Activated CD4-positive, alpha-beta memory T cell treated with anti-CD3 and anti-CD28 coated beads, Interleukin-2, amount 10 ng/mL, durations not matched to agents 7 days and 5 days (primary cell): ENCODE data around the gene SH2D2A. TPM values are rescaled to one million over a fixed set of nuclear protein-coding genes. Genes with fewer than 3 reads are reported as not detected.

Experiments used
- CTCF ChIA-PET: fragments of 350-600 bp; sonication (Branson Sonifier 250); formaldehyde crosslinking; loops from one replicate; lab custom pipeline; 2021; ENCODE audit warnings: antibody characterized with exemption, inconsistent platforms; lab: Charles Lee
- POLR2A ChIA-PET: fragments of 350-600 bp; sonication (Branson Sonifier 250); formaldehyde crosslinking; loops from one replicate; lab custom pipeline; 2021; ENCODE audit warnings: antibody characterized with exemption; lab: Charles Lee
- DNase-seq: peaks from one replicate; pipeline ENCODE4 v3.0.0-alpha.2; 2020
- H3K27ac Mint-ChIP-seq: one replicate; pipeline ENCODE4 v1.8.0; 2021; ENCODE audit warnings: mild to moderate bottlenecking, mixed read lengths
- H3K27me3 Mint-ChIP-seq: one replicate; pipeline ENCODE4 v1.8.0; 2021; ENCODE audit warnings: mixed read lengths
- H3K36me3 Mint-ChIP-seq: one replicate; pipeline ENCODE4 v1.8.0; 2021; ENCODE audit warnings: low read depth, mixed read lengths
- H3K4me1 Mint-ChIP-seq: one replicate; pipeline ENCODE4 v1.8.0; 2021; ENCODE audit warnings: mixed read lengths
- H3K4me3 Mint-ChIP-seq: one replicate; pipeline ENCODE4 v1.8.0; 2021; ENCODE audit warnings: mild to moderate bottlenecking, mixed read lengths
- H3K9me3 Mint-ChIP-seq: one replicate; pipeline ENCODE4 v1.8.0; 2021; ENCODE audit warnings: mixed read lengths
- total RNA-seq, 2 experiments: library from RNA; stranded (reverse); gene quantifications; one replicate each; pipeline ENCODE4 v1.2.3, GENCODE V29; 2021

Gene SH2D2A
- total RNA-seq, 2 experiments from 2014 or later: 192 to 193 TPM

- H3K27me3 Mint-ChIP-seq: peaks cover 49% of the 10 kb centered on the region
- CTCF ChIA-PET: interaction anchor here (0.8 to 7.3 kb wide), 24 partner anchors 10 to 113 kb away, joined by 3 to 88 read pairs (median 6); partner anchors contain the start of genes HDGF, INSRR, MRPL24 and NTRK1
- H3K4me1 Mint-ChIP-seq: peaks cover 36% of the 10 kb centered on the region
- POLR2A ChIA-PET: interaction anchor here (1.0 to 1.2 kb wide), 4 partner anchors 8 to 25 kb away, joined by 3 to 9 read pairs (median 3); partner anchors contain the start of gene NTRK1
- no peaks in the 10 kb centered on the region for H3K9me3 Mint-ChIP-seq
- H3K27ac Mint-ChIP-seq: no peak overlapping the region
- H3K36me3 Mint-ChIP-seq: no peaks in the 10 kb centered on the region
- H3K4me3 Mint-ChIP-seq: no peak overlapping the region
- DNase-seq: no peak
Observed at GRCh38 chr1:156839426-156840109, 22.9 kb upstream of the SH2D2A start.

- peak; percentile 57 for DNase-seq
- no peaks in the 10 kb centered on the region for H3K36me3 Mint-ChIP-seq
- H3K4me1 Mint-ChIP-seq: peaks cover 41% of the 10 kb centered on the region
- POLR2A ChIA-PET: interaction anchor here (0.8 to 1.2 kb wide), 5 partner anchors 9 to 24 kb away, joined by 3 to 9 read pairs (median 3); partner anchors contain the start of gene NTRK1
- no peaks in the 10 kb centered on the region for H3K9me3 Mint-ChIP-seq
- CTCF ChIA-PET: interaction anchor here (0.6 to 7.3 kb wide), 26 partner anchors 10 to 125 kb away, joined by 3 to 88 read pairs (median 6); partner anchors contain the start of genes HDGF, INSRR, MRPL24 and NTRK1
- peaks cover 44% of the 10 kb centered on the region for H3K27me3 Mint-ChIP-seq
- H3K4me3 Mint-ChIP-seq: no peak overlapping the region
- no peak overlapping the region for H3K27ac Mint-ChIP-seq
Observed at GRCh38 chr1:156838972-156839371, 22.3 kb upstream of the SH2D2A start.

GRCh38 chr1:156836892-156837291 lies 20.2 kb upstream of the SH2D2A start:
- POLR2A ChIA-PET: interaction anchor here (0.5 to 2.1 kb wide), 8 partner anchors 11 to 109 kb away, joined by 3 to 9 read pairs (median 4); partner anchors contain the start of genes METTL25B, NTRK1 and SH2D2A
- Mint-ChIP-seq H3K27ac (no peak overlapping the region), H3K36me3 (no peaks in the 10 kb centered on the region)

GRCh38 chr1:156836041-156836654 lies 19.5 kb upstream of the SH2D2A start:
- H3K9me3 Mint-ChIP-seq: no peaks in the 10 kb centered on the region
- H3K27ac Mint-ChIP-seq: peak overlapping the region; percentile 66
- H3K27me3 Mint-ChIP-seq: peaks cover 28% of the 10 kb centered on the region
- no peaks in the 10 kb centered on the region for H3K36me3 Mint-ChIP-seq
- H3K4me1 Mint-ChIP-seq: peaks cover 49% of the 10 kb centered on the region
- CTCF ChIA-PET: interaction anchor here (1.1 to 7.3 kb wide), 9 partner anchors 9 to 110 kb away, joined by 3 to 88 read pairs (median 6); partner anchors contain the start of genes INSRR and NTRK1
- peak; percentile 54 for DNase-seq
- POLR2A ChIA-PET: interaction anchor here (0.5 to 2.1 kb wide), 7 partner anchors 20 to 109 kb away, joined by 3 to 8 read pairs (median 3); partner anchors contain the start of genes METTL25B and SH2D2A
- peak overlapping the region; percentile 11 for H3K4me3 Mint-ChIP-seq

More at GRCh38 chr1:156836892-156837291, 20.2 kb upstream of the SH2D2A start:
- Mint-ChIP-seq H3K4me3 (no peak overlapping the region), H3K27me3 (peaks cover 28% of the 10 kb centered on the region), H3K4me1 (peaks cover 49% of the 10 kb centered on the region), H3K9me3 (no peaks in the 10 kb centered on the region)
- no peak for DNase-seq
- CTCF ChIA-PET: interaction anchor here (1.1 to 7.3 kb wide), 12 partner anchors 9 to 110 kb away, joined by 3 to 88 read pairs (median 20); partner anchors contain the start of genes INSRR, NTRK1 and SH2D2A

GRCh38 chr1:156834322-156834721 lies 17.7 kb upstream of the SH2D2A start:
- H3K27ac Mint-ChIP-seq: no peak overlapping the region
- no peaks in the 10 kb centered on the region for H3K36me3 Mint-ChIP-seq
- peaks cover 49% of the 10 kb centered on the region for H3K4me1 Mint-ChIP-seq
- peaks cover 21% of the 10 kb centered on the region for H3K27me3 Mint-ChIP-seq
- H3K9me3 Mint-ChIP-seq: no peaks in the 10 kb centered on the region
- no peak for DNase-seq
- CTCF ChIA-PET: interaction anchor here (0.6 to 7.3 kb wide), 5 partner anchors 20 to 145 kb away, joined by 3 to 88 read pairs (median 4); partner anchors contain the start of genes INSRR and NTRK1
- POLR2A ChIA-PET: interaction anchor here (0.6 to 1.8 kb wide), 3 partner anchors 18 to 106 kb away, joined by 3 to 7 read pairs (median 5); partner anchors contain the start of genes ISG20L2, METTL25B and SH2D2A
- H3K4me3 Mint-ChIP-seq: no peak overlapping the region

GRCh38 chr1:156833603-156834002 lies 17.0 kb upstream of the SH2D2A start:
- no peak for DNase-seq
- Mint-ChIP-seq H3K36me3 (no peaks in the 10 kb centered on the region), H3K4me3 (no peak overlapping the region), H3K9me3 (no peaks in the 10 kb centered on the region), H3K27me3 (peaks cover 21% of the 10 kb centered on the region), H3K27ac (no peak overlapping the region), H3K4me1 (peaks cover 46% of the 10 kb centered on the region)
- CTCF ChIA-PET: interaction anchor here (0.6 to 7.3 kb wide), 6 partner anchors 17 to 144 kb away, joined by 3 to 88 read pairs (median 4); partner anchors contain the start of genes INSRR, NTRK1 and SH2D2A
- POLR2A ChIA-PET: interaction anchor here (0.6 to 1.8 kb wide), 3 partner anchors 17 to 105 kb away, joined by 3 to 7 read pairs (median 5); partner anchors contain the start of genes ISG20L2, METTL25B and SH2D2A

GRCh38 chr1:156832434-156832833 lies 15.8 kb upstream of the SH2D2A start:
- Mint-ChIP-seq H3K4me1 (peaks cover 42% of the 10 kb centered on the region), H3K4me3 (no peak overlapping the region), H3K27me3 (peaks cover 23% of the 10 kb centered on the region), H3K27ac (no peak overlapping the region), H3K9me3 (no peaks in the 10 kb centered on the region), H3K36me3 (no peaks in the 10 kb centered on the region)
- CTCF ChIA-PET: interaction anchor here (0.9 to 7.3 kb wide), 3 partner anchors 10 to 29 kb away, joined by 3 to 88 read pairs (median 7); partner anchors contain the start of genes INSRR, NTRK1 and SH2D2A
- DNase-seq: no peak
- POLR2A ChIA-PET: no interaction called here

GRCh38 chr1:156828400-156829124 lies 11.9 kb upstream of the SH2D2A start:
- no peak overlapping the region for H3K4me3 Mint-ChIP-seq
- H3K27ac Mint-ChIP-seq: no peak overlapping the region
- no peaks in the 10 kb centered on the region for H3K36me3 Mint-ChIP-seq

GRCh38 chr1:156826630-156827029 lies 10.0 kb upstream of the SH2D2A start:
- POLR2A ChIA-PET: interaction anchor here (1.0 kb wide), 1 partner anchor 9 kb away, joined by 6 read pairs; the partner anchor contains the start of gene SH2D2A
- CTCF ChIA-PET: interaction anchor here (0.9 to 5.8 kb wide), 5 partner anchors 12 to 507 kb away, joined by 3 to 30 read pairs (median 3); no protein-coding TSS in a partner anchor
- Mint-ChIP-seq H3K4me3 (no peak overlapping the region), H3K27me3 (peaks cover 11% of the 10 kb centered on the region), H3K27ac (no peak overlapping the region), H3K4me1 (peaks cover 13% of the 10 kb centered on the region), H3K36me3 (no peaks in the 10 kb centered on the region), H3K9me3 (no peaks in the 10 kb centered on the region)
- DNase-seq: no peak

More at GRCh38 chr1:156828400-156829124, 11.9 kb upstream of the SH2D2A start:
- Mint-ChIP-seq H3K4me1 (peaks cover 5% of the 10 kb centered on the region), H3K27me3 (peaks cover 15% of the 10 kb centered on the region), H3K9me3 (no peaks in the 10 kb centered on the region)
- ChIA-PET POLR2A (interaction anchor here (1.2 kb wide), 1 partner anchor 15 kb away, joined by 4 read pairs; no protein-coding TSS in a partner anchor), CTCF (interaction anchor here (0.9 to 5.8 kb wide), 2 partner anchors 10 to 15 kb away, joined by 3 to 30 read pairs; no protein-coding TSS in a partner anchor)
- no peak for DNase-seq

- peaks cover 4% of the 10 kb centered on the region for H3K36me3 Mint-ChIP-seq
- no peak for DNase-seq
- H3K27ac Mint-ChIP-seq: no peak overlapping the region
- no peak overlapping the region for H3K4me3 Mint-ChIP-seq
- peaks cover 14% of the 10 kb centered on the region for H3K27me3 Mint-ChIP-seq
- peaks cover 26% of the 10 kb centered on the region for H3K4me1 Mint-ChIP-seq
- CTCF ChIA-PET: interaction anchor here (1.2 to 2.3 kb wide), 5 partner anchors 9 to 68 kb away, joined by 3 to 15 read pairs (median 5); partner anchors contain the start of gene NTRK1
- POLR2A ChIA-PET: no interaction called here
- no peaks in the 10 kb centered on the region for H3K9me3 Mint-ChIP-seq
Observed at GRCh38 chr1:156823210-156823790, 6.7 kb upstream of the SH2D2A start.

- Mint-ChIP-seq H3K4me1 (peaks cover 30% of the 10 kb centered on the region), H3K4me3 (no peak overlapping the region), H3K36me3 (peaks cover 4% of the 10 kb centered on the region), H3K27ac (no peak overlapping the region), H3K27me3 (peaks cover 12% of the 10 kb centered on the region), H3K9me3 (no peaks in the 10 kb centered on the region)
- ChIA-PET POLR2A (interaction anchor here (1.0 to 2.3 kb wide), 2 partner anchors 14 to 21 kb away, joined by 3 to 5 read pairs; no protein-coding TSS in a partner anchor), CTCF (interaction anchor here (0.9 to 2.5 kb wide), 8 partner anchors 9 to 96 kb away, joined by 3 to 15 read pairs (median 5); partner anchors contain the start of gene NTRK1)
- no peak for DNase-seq
Observed at GRCh38 chr1:156822680-156823079, 6.0 kb upstream of the SH2D2A start.
